Retinal pigment epithelial cell (primary cell): Measurements from ENCODE around the gene AMBRA1.

Experiments used
- DNase-seq: peaks from one replicate; pipeline ENCODE4 v3.0.0-alpha.2; 2010; ENCODE audit warnings: low read depth
- H3K4me3 ChIP-seq: 2 replicates; pipeline ENCODE4 v1.5.1; 2011; ENCODE audit warnings: mild to moderate bottlenecking, low read length, control low read depth, moderate library complexity
- CTCF ChIP-seq: conservative IDR thresholded peaks from 2 replicates; pipeline ENCODE4 v1.5.1; 2011; ENCODE audit warnings: low read depth, low read length, control low read depth, inconsistent platforms

AMBRA1 gene

GRCh38 chr11:46543564-46543963, 50.3 kb downstream of the AMBRA1 start:
- H3K4me3 ChIP-seq, result no peak overlapping the region
- DNase-seq, result no peak
- TF ChIP-seq CTCF, result no peak

GRCh38 chr11:46541593-46542371, 52.0 kb downstream of the AMBRA1 start:
- H3K4me3 ChIP-seq, result no peak overlapping the region
- no peak for TF ChIP-seq CTCF
- DNase-seq, result no peak

- no peak overlapping the region for H3K4me3 ChIP-seq
- no peak for DNase-seq
- no peak for TF ChIP-seq CTCF
Observed at GRCh38 chr11:46540807-46541206, 53.0 kb downstream of the AMBRA1 start.

- TF ChIP-seq CTCF, result peak; percentile 99
- H3K4me3 ChIP-seq, result no peak overlapping the region
- DNase-seq, result no peak
Observed at GRCh38 chr11:46537537-46538295, 56.1 kb downstream of the AMBRA1 start.

- H3K4me3 ChIP-seq, result no peak overlapping the region
- TF ChIP-seq CTCF, result peak; percentile 27
- DNase-seq, result no peak
Observed at GRCh38 chr11:46537121-46537520, 56.7 kb downstream of the AMBRA1 start.

- no peak overlapping the region for H3K4me3 ChIP-seq
- TF ChIP-seq CTCF, result no peak
- DNase-seq, result no peak
Observed at GRCh38 chr11:46535688-46536087, 58.1 kb downstream of the AMBRA1 start.
